ENCODE results near the gene POU5F2. TPM values are rescaled to one million over a fixed set of nuclear protein-coding genes. Genes with fewer than 3 reads are reported as not detected.

POU5F2 gene
- total and polyA plus RNA-seq, 4 donors = 0.38 to 2.2 (median 0.61) TPM; not detected in 1

GRCh38 chr5:93787598-93787997 is 46.2 kb upstream of the POU5F2 start:
- H3K9ac ChIP-seq (ENCODE audit: low read depth in 1 of 2, low read length in 2 of 2) = no peak overlapping the region
- TF ChIP-seq CTCF (IDR thresholded peaks at IDR 0.05; ENCODE audit: low read depth, low read length, missing input control) = no peak
- TF ChIP-seq MAX (IDR thresholded peaks at IDR 0.05) = no peak
- no peak for TF ChIP-seq GABPA (IDR thresholded peaks at IDR 0.05 in 1 of 2, conservative IDR thresholded peaks at IDR 0.05 in 1 of 2)
- no peak for TF ChIP-seq RXRA (IDR thresholded peaks at IDR 0.05)
- no peak for TF ChIP-seq TAF1 (conservative IDR thresholded peaks at IDR 0.05)
- no peak for TF ChIP-seq ATF3 (IDR thresholded peaks at IDR 0.05)
- no peak for TF ChIP-seq EGR1 (IDR thresholded peaks at IDR 0.05; ENCODE audit: low read depth in 2 of 2)
- TF ChIP-seq ZBTB33 (IDR thresholded peaks at IDR 0.05) = no peak
- TF ChIP-seq NR2F2 (IDR thresholded peaks at IDR 0.05) = no peak
- no peak for TF ChIP-seq RAD21 (IDR thresholded peaks at IDR 0.05)
- H3K36me3 ChIP-seq (ENCODE audit: control insufficient read depth in 4 of 4, insufficient read depth in 3 of 4, low read depth in 1 of 4, low read length in 3 of 4) = no peaks in the 10 kb centered on the region
- DNase-seq (ENCODE audit: low spot score) = no peak
- no peaks in the 10 kb centered on the region for H3K9me3 ChIP-seq (ENCODE audit: control insufficient read depth in 4 of 4, low read length in 3 of 4)
- no peaks in the 10 kb centered on the region for H3K27me3 ChIP-seq (ENCODE audit: control insufficient read depth in 4 of 4, insufficient read depth in 4 of 4, low read length in 3 of 4)
- no peak overlapping the region for H3K27ac ChIP-seq (ENCODE audit: low read depth in 1 of 2, low read length in 2 of 2)
- H3K4me3 ChIP-seq (ENCODE audit: low read depth in 1 of 3, low read length in 3 of 3) = no peak overlapping the region
- 86% methylated on average over 1 of the region's 1 CpG for WGBS
- no peaks in the 10 kb centered on the region for H3K4me1 ChIP-seq (ENCODE audit: control insufficient read depth in 4 of 4, insufficient read depth in 4 of 4, low read length in 3 of 4)

- no peak overlapping the region for H3K9ac ChIP-seq (ENCODE audit: low read depth in 1 of 2, low read length in 2 of 2)
- TF ChIP-seq FOXA2 (IDR thresholded peaks at IDR 0.05) (no peak), MAX (IDR thresholded peaks at IDR 0.05) (no peak), HNF4A (conservative IDR thresholded peaks at IDR 0.05) (no peak), HNF4G (IDR thresholded peaks at IDR 0.05) (no peak), REST (IDR thresholded peaks at IDR 0.05) (no peak), NR2F2 (IDR thresholded peaks at IDR 0.05) (no peak), JUND (IDR thresholded peaks at IDR 0.05) (no peak), SP1 (IDR thresholded peaks at IDR 0.05) (no peak), RXRA (IDR thresholded peaks at IDR 0.05) (no peak), GABPA (IDR thresholded peaks at IDR 0.05 in 1 of 2, conservative IDR thresholded peaks at IDR 0.05 in 1 of 2) (no peak), CTCF (IDR thresholded peaks at IDR 0.05; ENCODE audit: low read depth, low read length, missing input control) (no peak), EGR1 (IDR thresholded peaks at IDR 0.05; ENCODE audit: low read depth in 2 of 2) (no peak), ZBTB33 (IDR thresholded peaks at IDR 0.05) (no peak), YY1 (IDR thresholded peaks at IDR 0.05) (no peak), RAD21 (IDR thresholded peaks at IDR 0.05) (no peak), TAF1 (conservative IDR thresholded peaks at IDR 0.05) (no peak), FOXA1 (IDR thresholded peaks at IDR 0.05) (no peak), ATF3 (IDR thresholded peaks at IDR 0.05) (no peak)
- H3K36me3 ChIP-seq (ENCODE audit: control insufficient read depth in 4 of 4, insufficient read depth in 3 of 4, low read depth in 1 of 4, low read length in 3 of 4) = no peaks in the 10 kb centered on the region
- H3K4me3 ChIP-seq (ENCODE audit: low read depth in 1 of 3, low read length in 3 of 3) = no peak overlapping the region
- WGBS = 97% methylated on average over 2 of the region's 2 CpGs
- no peak for DNase-seq (ENCODE audit: low spot score)
- no peaks in the 10 kb centered on the region for H3K4me1 ChIP-seq (ENCODE audit: control insufficient read depth in 4 of 4, insufficient read depth in 4 of 4, low read length in 3 of 4)
- no peaks in the 10 kb centered on the region for H3K27me3 ChIP-seq (ENCODE audit: control insufficient read depth in 4 of 4, insufficient read depth in 4 of 4, low read length in 3 of 4)
- H3K9me3 ChIP-seq (ENCODE audit: control insufficient read depth in 4 of 4, low read length in 3 of 4) = no peaks in the 10 kb centered on the region
- no peak overlapping the region for H3K27ac ChIP-seq (ENCODE audit: low read depth in 1 of 2, low read length in 2 of 2)
Measured at GRCh38 chr5:93785475-93785874, 44.1 kb upstream of the POU5F2 start.

All from liver (tissue), 9 donors.